Left forelimb (tissue), 1 donor: ENCODE measurements around the gene AKR7A3.

ENCODE experiments used
- DNase-seq: peaks from one replicate; pipeline ENCODE4 v3.0.0-alpha.2; 2018; ENCODE audit warnings: low spot score

AKR7A3 gene

DNA sequence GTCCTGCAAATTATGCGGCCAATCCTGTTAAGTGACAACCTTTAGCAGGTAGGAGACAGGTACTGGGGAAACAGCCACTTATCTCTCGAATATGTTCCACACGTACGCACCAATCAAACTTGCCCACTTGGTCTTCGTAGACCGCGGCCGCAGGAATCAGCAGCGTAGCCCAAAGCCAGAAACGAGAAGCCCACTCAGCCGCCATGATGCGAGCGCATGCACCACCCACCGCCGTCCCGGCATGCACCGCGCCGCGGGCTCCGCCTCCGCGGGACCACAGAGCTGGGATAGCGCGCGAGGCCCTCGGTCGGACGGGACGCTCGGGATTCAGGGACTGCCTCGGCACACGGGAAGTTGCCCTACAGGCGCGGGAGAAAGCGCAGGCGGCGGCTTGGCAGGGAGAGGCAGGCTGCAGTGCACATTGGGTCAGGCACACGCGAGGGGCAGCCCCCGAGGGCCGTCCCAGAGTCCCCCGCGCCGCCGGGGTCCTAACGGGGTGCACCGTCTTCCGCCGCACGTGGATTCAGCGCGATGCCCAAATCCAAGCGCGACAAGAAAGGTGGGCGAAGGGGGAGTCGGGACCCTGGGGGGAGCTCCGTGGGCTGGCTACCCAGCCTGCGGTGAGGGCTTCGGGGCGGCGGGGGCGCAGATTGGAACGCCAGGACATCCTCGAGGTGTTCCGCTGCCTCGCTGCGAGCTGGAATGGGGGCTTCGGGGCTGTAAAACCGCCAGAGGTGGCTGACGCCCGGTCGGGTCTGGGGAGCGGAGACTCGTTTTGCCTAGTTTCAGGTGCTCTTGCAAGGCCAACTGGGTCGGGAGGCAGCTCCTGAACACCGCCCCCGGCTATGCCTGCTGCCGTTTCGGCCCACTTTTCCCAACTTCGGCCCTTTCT lies 37.0 kb downstream of the AKR7A3 start, which contains the start of the genes EMC1 and MRTO4:
EMC1 (minus strand) TSS at position 220 of the 892 bp plus-strand sequence; CDS start at position 205, 15 bp downstream.
MRTO4 (plus strand) TSS at position 501 of the 892 bp plus-strand sequence; CDS start at position 532, 31 bp downstream.
- peak; percentile 96 for DNase-seq

DNA sequence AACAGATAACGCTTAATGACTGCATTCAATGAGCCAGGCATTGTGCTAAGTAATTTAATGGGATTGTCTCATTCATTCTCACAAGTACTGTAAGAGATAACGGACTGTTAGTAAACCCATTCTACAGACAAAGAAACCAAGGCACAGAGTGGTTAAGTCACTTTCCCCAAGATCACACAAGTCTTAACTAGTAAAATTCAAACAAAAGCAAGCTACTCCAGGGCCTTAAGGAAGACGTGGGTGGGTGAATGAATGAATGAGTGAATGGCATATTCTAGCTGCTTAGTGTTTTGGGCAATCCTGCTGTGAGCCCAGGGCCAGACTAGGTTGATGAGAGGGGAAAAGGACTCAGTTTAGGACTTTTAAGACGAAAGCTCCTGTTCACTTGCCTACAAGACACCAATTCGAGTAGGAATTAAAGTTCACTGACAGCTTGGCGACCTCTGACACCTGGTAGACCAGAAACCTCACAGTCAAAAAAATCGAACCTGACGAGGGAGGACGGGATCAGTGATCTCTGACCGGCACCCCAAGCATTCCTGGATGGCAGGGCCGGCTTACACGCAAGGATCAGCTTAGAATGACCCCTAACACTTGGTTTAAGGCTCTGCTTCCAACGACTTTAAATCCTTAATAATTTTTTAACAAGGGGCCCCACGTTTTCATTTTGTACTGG lies 37.8 kb downstream of the AKR7A3 start:
- no peak for DNase-seq

DNA sequence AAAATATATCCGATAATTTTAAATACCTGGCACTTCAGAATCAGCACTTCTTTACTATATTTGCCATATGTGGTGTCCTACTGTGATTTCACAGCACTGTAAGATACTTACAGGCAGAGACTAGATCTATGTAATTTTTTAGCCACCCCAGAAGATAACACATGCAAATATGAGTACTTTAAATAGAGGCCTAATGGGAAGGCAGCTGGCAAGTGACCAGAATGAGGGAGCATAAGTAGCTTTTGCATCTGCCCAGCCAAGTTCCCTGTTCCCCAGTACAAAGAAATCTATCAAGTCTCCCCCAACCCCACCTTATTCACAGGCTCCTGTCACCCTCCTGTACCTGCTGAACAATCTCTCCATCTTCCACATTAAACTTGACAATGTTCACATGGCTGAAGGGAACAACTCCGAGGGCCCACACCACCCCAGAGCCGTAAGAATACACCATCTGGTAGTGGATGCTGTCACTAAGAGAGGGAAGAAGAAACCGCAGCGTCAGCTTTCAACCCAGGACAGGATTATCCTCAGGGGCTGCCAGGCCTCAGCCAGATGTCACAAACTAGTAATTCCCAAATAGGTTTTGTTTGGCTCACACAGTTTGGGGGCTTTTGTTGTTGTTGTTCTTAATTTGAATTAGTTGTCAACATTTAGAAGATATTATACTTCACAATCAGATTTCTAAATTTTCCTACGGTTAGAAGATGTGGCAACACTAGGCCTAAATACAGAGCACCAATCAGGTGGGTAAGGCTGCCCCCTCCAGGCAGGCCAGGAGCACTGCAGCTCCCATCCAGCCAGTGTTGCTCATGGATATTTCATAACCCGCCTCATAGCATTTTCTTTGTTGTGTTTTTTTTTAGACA lies 47.7 kb downstream of the AKR7A3 start:
- no peak for DNase-seq

DNA sequence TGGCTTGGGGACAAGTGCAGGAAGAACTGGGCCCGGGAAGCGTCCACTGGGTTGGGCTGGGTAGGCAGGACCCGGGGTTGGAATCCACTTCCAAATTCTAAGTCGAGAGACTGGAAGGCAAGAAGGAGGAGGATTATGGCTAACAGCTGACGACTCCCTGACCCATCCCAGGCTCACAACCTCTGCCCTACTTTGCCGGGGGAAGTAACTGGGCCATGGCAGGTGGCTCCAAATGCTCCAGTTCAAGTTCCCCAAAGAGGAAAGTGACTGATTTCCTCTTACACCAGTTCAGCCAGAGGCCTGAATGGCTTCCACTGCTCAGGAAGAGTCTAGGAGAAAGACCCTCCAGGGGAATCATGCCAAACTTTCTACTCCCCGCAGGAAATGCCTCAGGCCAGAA lies 48.7 kb downstream of the AKR7A3 start:
- no peak for DNase-seq

DNA sequence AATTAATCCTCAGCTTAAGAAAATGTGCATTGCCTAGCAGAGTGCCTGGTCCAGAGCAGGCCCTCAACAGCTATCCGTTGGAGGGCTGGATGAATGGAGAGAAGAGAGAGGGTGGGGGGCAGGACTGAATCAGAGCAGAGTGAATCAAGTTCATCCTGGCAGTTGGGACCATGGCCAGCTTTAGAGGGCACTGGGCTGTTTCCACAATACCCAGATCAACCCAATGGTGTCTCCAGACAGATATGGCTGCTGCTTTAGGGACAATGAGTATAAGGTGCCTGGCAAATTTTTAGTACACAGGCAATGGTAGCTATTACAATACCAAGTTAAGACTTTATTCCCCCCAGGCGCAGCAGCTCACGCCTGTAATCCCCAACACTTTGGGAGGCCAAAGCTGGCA lies 54.3 kb downstream of the AKR7A3 start:
- no peak for DNase-seq
